SH-SY5Y (cell line): ENCODE measurements around the gene MTMR11.

Experiments
- GATA2 ChIP-seq: IDR thresholded peaks from 2 replicates; pipeline ENCODE4 v1.6.1; 2011; ENCODE audit warnings: mild to moderate bottlenecking, low read depth, low read length
- GATA3 ChIP-seq: IDR thresholded peaks from 2 replicates; pipeline ENCODE4 v1.6.1; 2011; ENCODE audit warnings: low read depth, mild to moderate bottlenecking, low read length, moderate library complexity

DNA sequence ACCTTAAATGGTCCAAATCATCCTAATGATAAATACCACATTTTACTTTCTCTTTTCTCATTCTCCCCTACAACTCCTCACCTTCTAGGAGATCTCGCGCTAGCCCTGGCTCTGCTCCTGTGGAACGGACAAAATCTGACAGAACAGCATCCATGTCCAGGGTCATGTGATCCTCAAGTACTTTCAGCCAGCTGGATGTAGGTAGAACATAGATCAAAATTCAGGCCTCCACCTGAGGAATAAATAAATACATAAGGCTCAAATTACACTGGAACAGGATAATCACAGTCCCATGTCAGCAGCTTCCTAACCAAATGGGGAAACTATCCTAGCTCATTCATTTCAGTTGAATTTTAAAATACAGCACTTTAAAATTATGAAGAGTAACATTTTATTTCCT, 40.7 kb upstream of the MTMR11 start:
- TF ChIP-seq GATA3 (no peak), GATA2 (no peak)
